CD4-positive, alpha-beta T cell treated with Interleukin-1 beta for 1 hour (primary cell): ENCODE data around the gene PCDHA6.
"Not testable (repeated sequence)": the region's sequence is repeated elsewhere in the genome, so short reads cannot be mapped to it uniquely, and the experiment has no call there.

ENCODE experiments used
- DNase-seq, 2 donors: peaks; one replicate each; pipeline ENCODE4 v3.0.0-alpha.2; 2020 to 2022

PCDHA6 gene, protein sequence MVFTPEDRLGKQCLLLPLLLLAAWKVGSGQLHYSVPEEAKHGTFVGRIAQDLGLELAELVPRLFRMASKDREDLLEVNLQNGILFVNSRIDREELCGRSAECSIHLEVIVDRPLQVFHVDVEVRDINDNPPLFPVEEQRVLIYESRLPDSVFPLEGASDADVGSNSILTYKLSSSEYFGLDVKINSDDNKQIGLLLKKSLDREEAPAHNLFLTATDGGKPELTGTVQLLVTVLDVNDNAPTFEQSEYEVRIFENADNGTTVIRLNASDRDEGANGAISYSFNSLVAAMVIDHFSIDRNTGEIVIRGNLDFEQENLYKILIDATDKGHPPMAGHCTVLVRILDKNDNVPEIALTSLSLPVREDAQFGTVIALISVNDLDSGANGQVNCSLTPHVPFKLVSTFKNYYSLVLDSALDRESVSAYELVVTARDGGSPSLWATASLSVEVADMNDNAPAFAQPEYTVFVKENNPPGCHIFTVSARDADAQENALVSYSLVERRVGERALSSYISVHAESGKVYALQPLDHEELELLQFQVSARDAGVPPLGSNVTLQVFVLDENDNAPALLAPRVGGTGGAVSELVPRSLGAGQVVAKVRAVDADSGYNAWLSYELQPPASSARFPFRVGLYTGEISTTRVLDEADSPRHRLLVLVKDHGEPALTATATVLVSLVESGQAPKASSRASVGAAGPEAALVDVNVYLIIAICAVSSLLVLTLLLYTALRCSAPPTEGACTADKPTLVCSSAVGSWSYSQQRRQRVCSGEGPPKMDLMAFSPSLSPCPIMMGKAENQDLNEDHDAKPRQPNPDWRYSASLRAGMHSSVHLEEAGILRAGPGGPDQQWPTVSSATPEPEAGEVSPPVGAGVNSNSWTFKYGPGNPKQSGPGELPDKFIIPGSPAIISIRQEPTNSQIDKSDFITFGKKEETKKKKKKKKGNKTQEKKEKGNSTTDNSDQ

DNA sequence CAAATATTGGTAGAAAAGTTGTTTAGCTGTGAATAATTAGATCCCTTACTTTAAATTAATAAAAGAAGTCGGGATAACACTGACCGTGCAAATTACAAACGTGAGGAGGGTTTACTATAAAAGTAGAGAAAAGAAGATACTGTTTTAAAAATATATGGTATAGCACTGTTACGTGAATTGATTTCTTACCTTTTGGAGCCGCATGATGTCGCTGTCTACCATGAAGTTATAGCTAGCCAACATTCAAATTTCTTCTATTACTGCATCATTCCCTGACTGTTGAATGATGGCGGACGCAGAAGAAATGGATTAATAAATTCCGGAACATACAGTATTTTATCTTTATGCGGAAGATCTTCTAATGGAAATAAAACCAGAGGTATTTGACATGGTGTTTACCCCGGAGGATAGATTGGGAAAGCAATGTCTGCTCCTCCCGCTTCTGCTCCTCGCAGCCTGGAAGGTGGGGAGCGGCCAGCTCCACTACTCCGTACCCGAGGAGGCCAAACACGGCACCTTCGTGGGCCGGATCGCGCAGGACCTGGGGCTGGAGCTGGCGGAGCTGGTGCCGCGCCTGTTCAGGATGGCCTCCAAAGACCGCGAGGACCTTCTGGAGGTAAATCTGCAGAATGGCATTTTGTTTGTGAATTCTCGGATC lies at the start of gene PCDHA6:
PCDHA6 (plus strand) TSS at position 257 of the 658 bp plus-strand sequence; CDS start at position 389, 132 bp downstream.
- DNase-seq: no peak

DNA sequence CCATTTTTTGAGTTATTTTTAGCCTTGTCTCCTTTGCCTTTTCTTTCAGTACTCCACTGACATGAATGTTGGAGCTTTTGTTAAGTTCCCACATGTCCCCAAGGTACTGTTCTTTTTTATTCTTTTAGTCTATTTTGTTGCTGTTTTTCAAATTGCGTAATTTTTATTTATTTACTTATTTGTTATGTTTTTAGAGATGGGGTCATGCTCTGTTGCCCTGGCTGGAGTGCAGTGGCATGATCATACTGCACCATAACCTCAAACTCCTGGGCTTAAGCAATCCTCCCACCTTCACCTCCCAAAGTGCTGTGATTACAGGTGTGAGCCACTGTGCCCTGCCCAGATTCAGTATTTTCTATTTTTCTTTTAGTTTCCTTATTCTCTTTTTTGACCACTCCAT lies 47.2 kb upstream of the PCDHA6 start:
- DNase-seq: no peak

DNA sequence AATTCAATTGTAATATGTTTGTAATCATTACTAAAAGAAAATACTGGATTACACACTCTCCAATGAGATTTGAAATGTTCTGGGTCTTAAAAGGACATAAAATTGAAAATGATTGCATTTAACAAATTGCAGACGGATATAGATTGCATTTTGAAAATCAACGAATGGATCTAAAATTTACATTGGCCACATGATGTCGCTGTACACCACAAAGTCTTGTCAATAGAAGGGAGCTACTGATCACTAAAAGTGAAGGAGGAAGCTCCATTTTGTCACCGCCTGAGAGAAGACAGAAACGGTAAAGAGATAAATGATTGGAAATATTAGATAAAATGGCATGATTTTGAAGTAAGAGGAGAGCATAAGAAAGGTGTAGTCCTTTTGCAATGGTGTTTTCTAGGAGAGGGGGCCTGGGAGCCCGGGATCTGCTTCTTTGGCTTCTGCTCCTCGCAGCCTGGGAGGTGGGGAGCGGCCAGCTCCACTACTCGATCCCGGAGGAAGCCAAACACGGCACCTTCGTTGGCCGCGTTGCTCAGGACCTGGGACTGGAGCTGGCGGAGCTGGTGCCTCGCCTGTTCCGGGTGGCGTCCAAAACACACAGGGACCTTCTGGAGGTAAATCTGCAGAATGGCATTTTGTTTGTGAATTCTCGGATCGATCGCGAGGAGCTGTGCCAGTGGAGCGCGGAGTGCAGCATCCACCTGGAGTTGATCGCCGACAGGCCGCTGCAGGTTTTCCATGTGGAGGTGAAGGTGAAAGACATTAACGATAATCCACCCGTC lies 41.7 kb upstream of the PCDHA6 start, which contains the start of gene PCDHA1:
PCDHA1 (plus strand) TSS at position 236 of the 782 bp plus-strand sequence.
- no peak for DNase-seq

DNA sequence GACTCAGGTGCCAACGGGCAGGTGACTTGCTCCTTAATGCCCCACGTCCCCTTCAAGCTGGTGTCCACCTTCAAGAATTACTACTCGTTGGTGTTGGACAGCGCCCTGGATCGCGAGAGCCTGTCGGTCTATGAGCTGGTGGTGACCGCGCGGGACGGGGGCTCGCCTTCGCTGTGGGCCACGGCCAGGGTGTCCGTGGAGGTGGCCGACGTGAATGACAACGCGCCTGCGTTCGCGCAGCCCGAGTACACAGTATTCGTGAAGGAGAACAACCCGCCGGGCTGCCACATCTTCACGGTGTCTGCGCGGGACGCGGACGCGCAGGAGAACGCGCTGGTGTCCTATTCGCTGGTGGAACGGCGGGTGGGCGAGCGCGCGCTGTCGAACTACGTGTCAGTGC lies 40.3 kb upstream of the PCDHA6 start:
- not testable (repeated sequence) for DNase-seq

DNA sequence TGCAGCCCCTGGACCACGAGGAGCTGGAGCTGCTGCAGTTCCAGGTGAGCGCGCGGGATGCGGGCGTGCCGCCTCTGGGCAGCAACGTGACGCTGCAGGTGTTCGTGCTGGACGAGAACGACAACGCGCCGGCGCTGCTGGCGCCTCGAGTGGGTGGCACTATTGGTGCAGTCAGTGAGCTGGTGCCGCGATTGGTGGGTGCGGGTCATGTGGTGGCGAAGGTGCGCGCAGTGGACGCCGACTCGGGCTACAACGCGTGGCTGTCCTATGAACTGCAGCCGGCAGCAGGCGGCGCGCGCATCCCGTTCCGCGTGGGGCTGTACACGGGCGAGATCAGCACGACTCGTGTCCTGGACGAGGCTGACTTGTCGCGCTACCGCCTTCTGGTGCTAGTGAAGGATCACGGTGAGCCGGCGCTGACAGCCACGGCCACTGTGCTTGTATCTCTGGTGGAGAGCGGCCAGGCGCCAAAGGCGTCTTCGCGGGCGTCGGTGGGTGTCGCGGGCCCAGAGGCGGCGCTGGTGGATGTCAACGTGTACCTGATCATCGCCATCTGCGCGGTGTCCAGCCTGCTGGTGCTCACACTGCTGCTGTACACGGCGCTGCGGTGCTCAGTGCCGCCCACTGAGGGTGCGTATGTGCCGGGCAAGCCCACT lies 39.8 kb upstream of the PCDHA6 start:
- not testable (repeated sequence) for DNase-seq

DNA sequence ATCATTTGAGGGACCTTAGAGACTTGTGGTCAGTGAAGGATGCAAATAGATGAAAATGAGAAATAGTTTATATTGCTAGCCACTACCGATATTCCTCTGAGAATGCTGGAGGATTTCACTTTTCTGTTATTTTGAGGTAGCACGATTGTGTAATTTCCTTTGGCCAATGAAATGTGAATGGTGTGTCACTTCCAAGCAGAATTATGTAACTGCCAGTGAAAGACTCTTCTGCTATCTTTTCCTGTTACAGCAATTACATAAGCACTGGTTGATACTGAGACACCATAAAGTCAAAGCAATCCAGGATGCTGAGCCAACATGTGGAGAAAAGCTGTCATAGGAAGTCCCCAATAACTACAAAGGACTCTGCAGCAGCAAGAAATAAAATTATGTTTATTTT lies 36.7 kb upstream of the PCDHA6 start:
- no peak for DNase-seq

DNA sequence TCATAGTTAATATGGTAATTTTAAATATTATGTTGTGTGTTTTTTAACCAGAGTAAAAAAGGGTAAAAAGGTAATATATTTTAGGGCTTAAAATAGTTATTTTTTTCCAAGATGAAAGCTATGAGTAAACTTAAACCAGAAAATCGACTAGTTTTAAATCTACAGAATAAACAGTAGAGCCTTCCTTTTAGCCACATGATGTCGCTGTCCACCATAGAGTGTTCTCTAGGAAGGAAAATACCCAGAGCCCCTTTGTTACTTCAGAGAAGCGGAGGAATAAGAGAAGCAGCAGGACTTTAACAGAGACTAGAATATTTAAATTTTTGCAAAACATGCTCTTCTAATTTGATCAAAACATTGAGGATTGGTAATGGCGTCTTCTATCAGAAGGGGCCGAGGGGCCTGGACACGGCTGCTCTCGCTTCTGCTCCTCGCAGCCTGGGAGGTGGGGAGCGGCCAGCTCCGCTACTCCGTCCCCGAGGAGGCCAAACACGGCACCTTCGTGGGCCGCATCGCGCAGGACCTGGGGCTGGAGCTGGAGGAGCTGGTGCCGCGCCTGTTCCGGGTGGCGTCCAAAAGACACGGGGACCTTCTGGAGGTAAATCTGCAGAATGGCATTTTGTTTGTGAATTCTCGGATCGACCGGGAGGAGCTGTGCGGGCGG lies 33.0 kb upstream of the PCDHA6 start, which contains the start of gene PCDHA2:
PCDHA2 (plus strand) TSS at position 258 of the 664 bp plus-strand sequence.
- DNase-seq: no peak

DNA sequence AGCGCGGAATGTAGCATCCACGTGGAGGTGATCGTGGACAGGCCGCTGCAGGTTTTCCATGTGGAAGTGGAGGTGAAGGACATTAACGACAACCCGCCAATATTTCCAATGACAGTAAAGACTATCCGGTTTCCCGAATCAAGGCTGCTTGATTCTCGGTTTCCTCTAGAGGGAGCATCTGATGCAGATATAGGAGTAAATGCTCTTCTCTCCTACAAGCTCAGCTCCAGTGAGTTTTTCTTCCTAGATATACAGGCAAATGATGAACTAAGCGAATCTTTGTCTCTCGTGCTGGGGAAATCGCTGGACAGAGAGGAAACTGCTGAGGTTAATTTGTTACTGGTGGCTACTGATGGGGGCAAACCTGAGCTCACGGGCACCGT lies 32.5 kb upstream of the PCDHA6 start:
- no peak for DNase-seq

DNA sequence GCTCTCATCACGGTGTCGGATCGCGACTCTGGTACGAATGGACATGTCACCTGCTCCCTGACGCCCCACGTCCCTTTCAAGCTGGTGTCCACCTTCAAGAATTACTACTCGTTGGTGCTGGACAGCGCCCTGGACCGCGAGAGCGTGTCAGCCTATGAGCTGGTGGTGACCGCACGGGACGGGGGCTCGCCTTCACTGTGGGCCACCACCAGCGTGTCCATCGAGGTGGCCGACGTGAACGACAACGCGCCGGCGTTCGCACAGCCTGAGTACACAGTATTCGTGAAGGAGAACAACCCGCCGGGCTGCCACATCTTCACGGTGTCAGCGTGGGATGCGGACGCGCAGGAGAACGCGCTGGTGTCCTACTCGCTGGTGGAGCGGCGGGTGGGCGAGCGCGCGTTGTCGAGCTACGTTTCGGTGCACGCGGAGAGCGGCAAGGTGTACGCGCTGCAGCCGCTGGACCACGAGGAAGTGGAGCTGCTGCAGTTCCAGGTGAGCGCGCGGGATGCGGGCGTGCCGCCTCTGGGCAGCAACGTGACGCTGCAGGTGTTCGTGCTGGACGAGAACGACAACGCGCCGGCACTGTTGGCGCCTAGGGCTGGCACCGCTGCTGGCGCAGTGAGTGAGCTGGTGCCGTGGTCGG lies 31.6 kb upstream of the PCDHA6 start:
- DNase-seq: not testable (repeated sequence)

DNA sequence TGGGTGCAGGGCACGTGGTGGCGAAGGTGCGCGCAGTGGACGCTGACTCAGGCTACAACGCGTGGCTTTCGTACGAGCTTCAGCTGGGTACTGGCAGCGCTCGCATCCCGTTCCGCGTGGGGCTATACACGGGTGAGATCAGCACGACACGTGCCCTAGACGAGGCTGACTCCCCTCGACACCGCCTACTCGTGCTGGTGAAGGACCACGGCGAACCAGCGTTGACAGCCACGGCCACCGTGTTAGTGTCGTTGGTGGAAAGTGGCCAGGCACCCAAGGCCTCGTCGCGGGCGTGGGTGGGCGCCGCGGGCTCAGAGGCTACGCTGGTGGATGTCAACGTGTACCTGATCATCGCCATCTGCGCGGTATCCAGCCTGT lies 31.1 kb upstream of the PCDHA6 start:
- DNase-seq: no peak

DNA sequence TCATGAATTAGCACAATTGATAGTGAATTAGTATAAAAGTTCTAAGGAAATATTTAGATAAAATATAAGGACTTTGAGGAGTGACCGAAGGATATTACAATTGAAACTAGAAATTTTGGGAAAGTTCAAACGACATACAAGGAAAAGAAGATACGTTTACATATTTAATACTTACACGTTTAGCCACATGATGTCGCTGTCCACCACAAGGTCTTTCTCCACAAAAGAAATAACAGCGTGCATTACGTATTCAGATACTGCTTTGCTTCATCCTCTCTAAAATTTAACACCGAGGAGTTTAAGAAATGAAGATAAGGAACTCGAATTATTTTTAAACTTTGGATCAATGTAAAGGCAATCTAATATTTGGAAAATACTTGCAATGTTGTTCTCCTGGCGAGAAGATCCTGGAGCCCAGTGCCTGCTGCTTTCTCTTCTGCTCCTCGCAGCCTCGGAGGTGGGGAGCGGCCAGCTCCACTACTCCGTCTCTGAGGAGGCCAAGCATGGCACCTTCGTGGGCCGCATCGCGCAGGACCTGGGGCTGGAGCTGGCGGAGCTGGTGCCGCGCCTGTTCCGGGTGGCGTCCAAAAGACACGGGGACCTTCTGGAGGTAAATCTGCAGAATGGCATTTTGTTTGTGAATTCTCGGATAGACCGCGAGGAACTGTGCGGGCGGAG lies 26.8 kb upstream of the PCDHA6 start, which contains the start of gene PCDHA3:
PCDHA3 (plus strand) TSS at position 242 of the 678 bp plus-strand sequence.
- no peak for DNase-seq

DNA sequence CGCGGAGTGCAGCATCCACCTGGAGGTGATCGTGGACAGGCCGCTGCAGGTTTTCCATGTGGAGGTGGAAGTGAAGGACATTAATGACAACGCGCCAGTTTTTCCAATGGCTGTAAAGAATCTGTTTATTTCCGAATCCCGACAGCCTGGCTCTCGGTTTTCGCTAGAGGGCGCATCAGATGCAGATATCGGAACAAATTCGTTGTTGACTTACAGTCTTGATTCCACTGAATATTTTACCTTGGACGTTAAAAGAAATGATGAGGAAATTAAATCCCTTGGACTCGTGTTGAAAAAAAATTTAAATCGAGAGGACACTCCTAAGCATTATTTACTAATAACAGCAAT lies 26.3 kb upstream of the PCDHA6 start:
- DNase-seq: no peak

DNA sequence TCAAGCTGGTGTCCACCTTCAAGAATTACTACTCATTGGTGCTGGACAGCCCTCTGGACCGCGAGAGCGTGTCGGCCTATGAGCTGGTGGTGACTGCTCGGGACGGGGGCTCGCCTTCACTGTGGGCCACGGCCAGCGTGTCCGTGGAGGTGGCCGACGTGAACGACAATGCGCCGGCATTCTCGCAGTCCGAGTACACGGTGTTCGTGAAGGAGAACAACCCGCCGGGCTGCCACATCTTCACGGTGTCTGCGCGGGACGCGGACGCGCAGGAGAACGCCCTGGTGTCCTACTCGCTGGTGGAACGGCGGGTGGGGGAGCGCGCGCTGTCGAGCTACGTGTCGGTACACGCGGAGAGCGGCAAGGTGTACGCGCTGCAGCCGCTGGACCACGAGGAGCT lies 25.4 kb upstream of the PCDHA6 start:
- not testable (repeated sequence) for DNase-seq

DNA sequence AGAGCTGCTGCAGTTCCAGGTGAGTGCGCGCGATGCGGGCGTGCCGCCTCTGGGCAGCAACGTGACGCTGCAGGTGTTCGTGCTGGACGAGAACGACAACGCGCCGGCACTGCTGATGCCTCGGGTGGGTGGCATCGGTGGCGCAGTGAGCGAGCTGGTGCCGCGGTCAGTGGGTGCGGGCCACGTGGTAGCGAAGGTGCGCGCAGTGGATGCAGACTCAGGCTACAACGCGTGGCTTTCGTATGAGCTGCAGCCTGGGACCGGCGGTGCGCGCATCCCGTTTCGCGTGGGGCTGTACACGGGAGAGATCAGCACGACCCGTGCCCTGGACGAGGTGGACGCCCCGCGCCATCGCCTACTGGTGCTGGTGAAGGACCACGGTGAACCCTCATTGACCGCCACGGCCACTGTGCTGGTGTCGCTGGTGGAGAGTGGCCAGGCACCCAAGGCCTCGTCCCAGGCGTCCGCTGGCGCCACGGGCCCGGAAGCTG lies 24.9 kb upstream of the PCDHA6 start:
- no peak for DNase-seq

DNA sequence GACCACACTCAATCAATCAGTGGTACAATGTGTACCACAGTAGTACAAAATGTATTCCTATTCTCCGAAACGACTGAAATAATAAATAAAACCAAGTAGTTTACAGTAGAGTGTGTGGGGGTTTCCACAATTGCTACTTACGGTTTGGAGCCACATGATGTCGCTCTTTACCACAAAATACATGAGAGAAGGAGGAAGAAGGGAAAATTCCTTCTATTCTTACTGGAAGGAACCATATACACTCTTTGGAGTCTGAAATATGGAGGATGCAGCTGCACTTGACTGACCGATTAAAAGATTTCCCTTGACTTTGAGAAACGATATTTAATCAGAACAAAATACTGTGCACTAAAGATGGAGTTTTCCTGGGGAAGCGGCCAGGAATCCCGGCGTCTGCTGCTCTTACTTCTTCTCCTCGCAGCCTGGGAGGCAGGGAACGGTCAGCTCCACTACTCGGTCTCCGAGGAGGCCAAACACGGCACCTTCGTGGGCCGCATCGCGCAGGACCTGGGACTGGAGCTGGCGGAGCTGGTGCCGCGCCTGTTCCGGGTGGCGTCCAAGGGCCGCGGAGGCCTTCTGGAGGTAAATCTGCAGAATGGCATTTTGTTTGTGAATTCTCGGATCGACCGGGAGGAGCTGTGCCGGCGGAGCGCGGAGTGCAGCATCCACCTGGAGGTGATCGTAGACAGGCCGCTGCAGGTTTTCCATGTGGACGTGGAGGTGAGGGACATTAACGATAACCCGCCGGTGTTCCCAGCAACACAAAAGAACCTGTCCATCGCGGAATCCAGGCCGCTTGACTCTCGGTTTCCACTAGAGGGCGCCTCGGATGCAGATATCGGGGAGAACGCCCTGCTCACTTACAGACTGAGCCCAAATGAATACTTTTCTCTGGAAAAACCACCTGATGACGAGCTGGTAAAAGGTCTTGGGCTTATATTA lies 20.7 kb upstream of the PCDHA6 start, which contains the start of gene PCDHA4:
PCDHA4 (plus strand) TSS at position 235 of the 942 bp plus-strand sequence.
- DNase-seq: no peak

DNA sequence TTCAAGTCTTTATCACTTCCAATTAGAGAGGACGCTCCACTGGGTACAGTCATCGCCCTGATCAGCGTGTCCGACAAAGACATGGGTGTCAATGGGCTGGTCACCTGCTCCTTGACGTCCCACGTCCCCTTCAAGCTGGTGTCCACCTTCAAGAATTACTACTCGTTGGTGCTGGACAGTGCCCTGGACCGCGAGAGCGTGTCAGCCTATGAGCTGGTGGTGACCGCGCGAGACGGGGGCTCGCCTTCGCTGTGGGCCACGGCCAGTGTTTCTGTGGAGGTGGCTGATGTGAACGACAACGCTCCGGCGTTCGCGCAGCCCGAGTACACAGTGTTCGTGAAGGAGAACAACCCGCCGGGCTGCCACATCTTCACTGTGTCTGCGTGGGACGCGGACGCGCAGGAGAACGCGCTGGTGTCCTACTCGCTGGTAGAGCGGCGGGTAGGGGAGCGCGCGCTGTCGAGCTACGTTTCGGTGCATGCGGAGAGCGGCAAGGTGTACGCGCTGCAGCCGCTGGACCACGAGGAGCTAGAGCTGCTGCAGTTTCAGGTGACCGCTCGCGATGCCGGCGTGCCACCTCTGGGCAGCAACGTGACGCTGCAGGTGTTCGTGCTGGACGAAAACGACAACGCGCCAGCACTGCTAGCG lies 19.4 kb upstream of the PCDHA6 start:
- DNase-seq: not testable (repeated sequence)

DNA sequence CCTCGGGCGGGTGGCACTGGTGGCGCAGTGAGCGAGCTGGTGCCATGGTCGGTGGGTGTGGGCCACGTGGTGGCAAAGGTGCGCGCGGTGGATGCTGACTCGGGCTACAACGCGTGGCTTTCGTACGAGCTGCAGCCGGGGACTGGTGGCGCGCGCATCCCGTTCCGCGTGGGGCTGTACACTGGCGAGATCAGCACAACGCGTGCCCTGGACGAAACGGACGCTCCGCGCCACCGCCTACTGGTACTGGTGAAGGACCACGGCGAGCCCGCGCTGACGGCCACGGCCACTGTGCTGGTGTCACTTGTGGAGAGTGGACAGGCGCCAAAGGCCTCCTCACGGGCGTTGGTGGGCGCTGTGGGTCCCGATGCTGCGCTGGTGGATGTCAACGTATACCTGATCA lies 18.9 kb upstream of the PCDHA6 start:
- DNase-seq: no peak
